CD4-positive, alpha-beta T cell treated with Interleukin-4 for 1 hour (primary cell): Measurements from ENCODE around the gene NOL3.

Experiments
- DNase-seq, 2 donors: peaks; one replicate each; pipeline ENCODE4 v3.0.0-alpha.2; 2020 to 2022

Gene NOL3

GRCh38 chr16:67155295-67156142 is 14.8 kb upstream of the NOL3 start:
- DNase-seq, result peak; percentile 74 to 80

- no peak for DNase-seq
These were observed 14.0 kb upstream of the NOL3 start for GRCh38 chr16:67156143-67156844.

GRCh38 chr16:67157106-67157748 is 13.1 kb upstream of the NOL3 start:
- no peak for DNase-seq

GRCh38 chr16:67157892-67158635 is 12.3 kb upstream of the NOL3 start:
- DNase-seq, result peak; percentile 28 to 77

- DNase-seq, result peak; percentile 87 to 90
These were observed 11.4 kb upstream of the NOL3 start for GRCh38 chr16:67158637-67159600.

GRCh38 chr16:67161595-67162058 is 8.7 kb upstream of the NOL3 start:
- no peak for DNase-seq

- DNase-seq, result no peak
These were observed 7.7 kb upstream of the NOL3 start for GRCh38 chr16:67162506-67163163.

- peak; percentile 37 to 61 for DNase-seq
These were observed 7.0 kb upstream of the NOL3 start for GRCh38 chr16:67163164-67163998.

- no peak for DNase-seq
These were observed 6.3 kb upstream of the NOL3 start for GRCh38 chr16:67163999-67164558.

- DNase-seq, result no peak
These were observed 5.7 kb upstream of the NOL3 start, which contains the start of gene HSF4 for GRCh38 chr16:67164599-67165061. HSF4 (plus strand) TSS chr16:67164745; CDS start chr16:67164812, 67 bp downstream.

- no peak for DNase-seq
These were observed 4.9 kb upstream of the NOL3 start for GRCh38 chr16:67165121-67166078.

GRCh38 chr16:67166110-67166547 is 4.2 kb upstream of the NOL3 start:
- no peak for DNase-seq

- no peak for DNase-seq
These were observed 3.7 kb upstream of the NOL3 start for GRCh38 chr16:67166598-67167168.

GRCh38 chr16:67167588-67167987 is 2.8 kb upstream of the NOL3 start:
- no peak for DNase-seq

GRCh38 chr16:67169011-67169451 is 1.3 kb upstream of the NOL3 start:
- no peak for DNase-seq

- DNase-seq, result peak in 1 of 2 donors; percentile 42
These were observed 633 bp upstream of the NOL3 start for GRCh38 chr16:67169642-67170167.

GRCh38 chr16:67170949-67171649 is 761 bp downstream of the NOL3 start:
- DNase-seq, result no peak
